DOHH2 (cell line): Measurements from ENCODE around the gene SUGT1.
A peak's percentile ranks its signal among the peaks of the same experiment; 100 is the strongest.

Experiments
- H3F3A ChIP-seq: fragments of 200-600 bp; sonication (generic), shearing (Covaris generic); 2 replicates; pipeline ENCODE4 v1.6.0; 2016; ENCODE audit warnings: antibody characterized with exemption, mild to moderate bottlenecking; ENCODE audit not compliant: control insufficient read depth, insufficient read depth
- H3K27ac ChIP-seq: fragments of 200-600 bp; sonication (generic); 2 replicates; pipeline ENCODE4 v1.5.1; 2014; ENCODE audit warnings: low read depth, mild to moderate bottlenecking, low read length, moderate library complexity
- H3K27me3 ChIP-seq: fragments of 200-600 bp; sonication (generic); 2 replicates; pipeline ENCODE4 v1.6.1; 2014; ENCODE audit warnings: mild to moderate bottlenecking, low read length, mixed read lengths; ENCODE audit not compliant: control insufficient read depth
- H3K36me3 ChIP-seq: fragments of 200-600 bp; sonication (generic); 2 replicates; pipeline ENCODE4 v1.6.1; 2014; ENCODE audit warnings: mild to moderate bottlenecking, low read length, moderate library complexity, mixed read lengths; ENCODE audit not compliant: control insufficient read depth
- H3K4me1 ChIP-seq: fragments of 200-600 bp; sonication (generic); 2 replicates; pipeline ENCODE4 v1.6.1; 2014; ENCODE audit warnings: mild to moderate bottlenecking, low read length, mixed read lengths; ENCODE audit not compliant: control insufficient read depth
- H3K4me2 ChIP-seq: fragments of 200-600 bp; sonication (generic); 2 replicates; pipeline ENCODE4 v1.6.0; 2014; ENCODE audit warnings: mild to moderate bottlenecking, low read length, moderate library complexity
- H3K4me3 ChIP-seq: fragments of 200-600 bp; sonication (generic); 2 replicates; pipeline ENCODE4 v1.5.1; 2014; ENCODE audit warnings: mild to moderate bottlenecking, low read length, mixed read lengths
- H3K79me2 ChIP-seq: fragments of 200-600 bp; sonication (generic); 2 replicates; pipeline ENCODE4 v1.6.1; 2014; ENCODE audit warnings: mild to moderate bottlenecking, low read length, mixed read lengths; ENCODE audit not compliant: control insufficient read depth
- H3K9me2 ChIP-seq: fragments of 200-600 bp; sonication (generic); replicated peaks from 2 replicates; pipeline ENCODE4 v1.6.1; 2014; ENCODE audit warnings: mild to moderate bottlenecking, low read length, mixed read lengths; ENCODE audit not compliant: control insufficient read depth
- H3K9me3 ChIP-seq: fragments of 200-600 bp; sonication (generic); 2 replicates; pipeline ENCODE4 v1.6.1; 2014; ENCODE audit warnings: antibody characterized with exemption, low read length, mixed read lengths; ENCODE audit not compliant: control insufficient read depth, insufficient read depth
- H4K20me1 ChIP-seq: fragments of 200-600 bp; sonication (generic); 2 replicates; pipeline ENCODE4 v1.6.0; 2014; ENCODE audit warnings: low read depth, mild to moderate bottlenecking, antibody characterized with exemption, low read length, moderate library complexity; ENCODE audit not compliant: control insufficient read depth, insufficient read depth
- CTCF ChIP-seq: fragments of 200-600 bp; sonication (generic); IDR thresholded peaks from one replicate; pipeline ENCODE4 v1.5.1; 2014; ENCODE audit warnings: antibody characterized with exemption, mild to moderate bottlenecking, low read depth, low read length; ENCODE audit not compliant: poor library complexity, severe bottlenecking
- EZH2phosphoT487 ChIP-seq: fragments of 200-600 bp; sonication (generic); IDR thresholded peaks from 2 replicates; pipeline ENCODE4 v1.6.1; 2017; ENCODE audit warnings: borderline replicate concordance, mild to moderate bottlenecking, antibody characterized with exemption, low read length, moderate library complexity, mixed read lengths

SUGT1 gene

GRCh38 chr13:52651897-52652195, 790 bp upstream of the SUGT1 start:
- Histone ChIP-seq H3K4me1 (peaks cover 37% of the 10 kb centered on the region), H3K9me3 (no peaks in the 10 kb centered on the region), H3K27ac (peak overlapping the region; percentile 85), H3K79me2 (peaks cover 69% of the 10 kb centered on the region), H3K27me3 (no peaks in the 10 kb centered on the region), H3K4me2 (peak overlapping the region; percentile 92), H3K9me2 (no peaks in the 10 kb centered on the region), H3K4me3 (peak overlapping the region; percentile 86), H3F3A (0 out of 2 replicates have a peak, but pooled peaks cover 2% of the 10 kb centered on the region), H3K36me3 (peaks cover 66% of the 10 kb centered on the region), H4K20me1 (peaks cover 7% of the 10 kb centered on the region; the same call in 1 of the 2 replicates)
- TF ChIP-seq CTCF: no peak
- TF ChIP-seq EZH2phosphoT487: no peak

GRCh38 chr13:52652980-52653303, 306 bp downstream of the SUGT1 start:
- Histone ChIP-seq H3F3A (no peaks in the 10 kb centered on the region), H4K20me1 (peaks cover 7% of the 10 kb centered on the region; the same call in 1 of the 2 replicates), H3K4me2 (peak overlapping the region; percentile 92), H3K9me3 (no peaks in the 10 kb centered on the region), H3K36me3 (peaks cover 77% of the 10 kb centered on the region), H3K4me1 (peaks cover 37% of the 10 kb centered on the region), H3K79me2 (peaks cover 80% of the 10 kb centered on the region), H3K4me3 (peak overlapping the region; percentile 86), H3K9me2 (no peaks in the 10 kb centered on the region), H3K27me3 (no peaks in the 10 kb centered on the region), H3K27ac (peak overlapping the region; percentile 85)
- TF ChIP-seq EZH2phosphoT487 (no peak), CTCF (no peak)

GRCh38 chr13:52659340-52659739, 6.7 kb downstream of the SUGT1 start:
- Histone ChIP-seq H3K9me2 (no peaks in the 10 kb centered on the region), H3F3A (no peaks in the 10 kb centered on the region), H3K27ac (no peak overlapping the region), H3K27me3 (no peaks in the 10 kb centered on the region), H4K20me1 (peaks cover 6% of the 10 kb centered on the region; the same call in 1 of the 2 replicates), H3K4me1 (peaks cover 21% of the 10 kb centered on the region), H3K9me3 (no peaks in the 10 kb centered on the region), H3K4me3 (no peak overlapping the region), H3K36me3 (peaks cover 93% of the 10 kb centered on the region), H3K4me2 (no peak overlapping the region), H3K79me2 (peaks cover 46% of the 10 kb centered on the region)
- TF ChIP-seq CTCF: no peak

GRCh38 chr13:52664272-52664671, 11.6 kb downstream of the SUGT1 start:
- H3K4me1 ChIP-seq: no peaks in the 10 kb centered on the region
- H3K36me3 ChIP-seq: peaks cover 93% of the 10 kb centered on the region
- H3K4me2 ChIP-seq: no peak overlapping the region
- no peaks in the 10 kb centered on the region for H3K9me3 ChIP-seq
- H3K27me3 ChIP-seq: no peaks in the 10 kb centered on the region
- no peaks in the 10 kb centered on the region for H4K20me1 ChIP-seq
- peaks cover 13% of the 10 kb centered on the region for H3K79me2 ChIP-seq
- no peak overlapping the region for H3K4me3 ChIP-seq
- TF ChIP-seq EZH2phosphoT487 (no peak), CTCF (no peak)
- H3K9me2 ChIP-seq: no peaks in the 10 kb centered on the region
- peaks cover under 1% of the 10 kb centered on the region; the same call in 1 of the 2 replicates for H3F3A ChIP-seq
- H3K27ac ChIP-seq: no peak overlapping the region
